ENCODE results near the gene BSG.
"Not testable (repeated sequence)": the region's sequence is repeated elsewhere in the genome, so short reads cannot be mapped to it uniquely, and the experiment has no call there.

BSG gene

GRCh38 chr19:605061-605971, 32.9 kb downstream of the BSG start:
- DNase-seq: not testable (repeated sequence)

GRCh38 chr19:607301-608154, 35.1 kb downstream of the BSG start:
- no peak for DNase-seq

GRCh38 chr19:608155-609003, 36.0 kb downstream of the BSG start:
- no peak for DNase-seq

- no peak for DNase-seq
Observed at GRCh38 chr19:609004-609346, 36.6 kb downstream of the BSG start.

GRCh38 chr19:610071-610800, 37.8 kb downstream of the BSG start:
- no peak for DNase-seq

GRCh38 chr19:610801-611480, 38.5 kb downstream of the BSG start:
- DNase-seq: no peak

GRCh38 chr19:611481-611868, 39.1 kb downstream of the BSG start:
- DNase-seq: no peak

GRCh38 chr19:612941-613340, 40.5 kb downstream of the BSG start:
- DNase-seq: no peak

GRCh38 chr19:613732-614567, 41.6 kb downstream of the BSG start:
- no peak for DNase-seq

GRCh38 chr19:615619-616018, 43.2 kb downstream of the BSG start:
- DNase-seq: no peak

GRCh38 chr19:616062-616700, 43.8 kb downstream of the BSG start:
- no peak for DNase-seq

GRCh38 chr19:616747-617526, 44.5 kb downstream of the BSG start:
- no peak for DNase-seq

- no peak for DNase-seq
Observed at GRCh38 chr19:617551-618246, 45.3 kb downstream of the BSG start.

- DNase-seq: no peak
Observed at GRCh38 chr19:618247-618619, 45.8 kb downstream of the BSG start.

GRCh38 chr19:618674-619285, 46.4 kb downstream of the BSG start:
- DNase-seq: no peak

GRCh38 chr19:619286-620002, 47.0 kb downstream of the BSG start:
- no peak for DNase-seq

GRCh38 chr19:620166-620862, 47.9 kb downstream of the BSG start:
- no peak for DNase-seq
